WTC11 (cell line): ENCODE measurements around the gene IDUA. TPM values are rescaled to one million over a fixed set of nuclear protein-coding genes. Genes with fewer than 3 reads are reported as not detected.

ENCODE experiments used
- ATAC-seq: fragments of 200-7000 bp; cut with Tn5 transposase; 2 replicates; pipeline ENCODE4 v1.10.0; 2021; ENCODE audit warnings: mild to moderate bottlenecking, moderate library complexity
- CTCF ChIA-PET: fragments of 300-600 bp; sonication (Branson Sonifier 250); formaldehyde crosslinking; loops from one replicate; lab custom pipeline; 2021; ENCODE audit warnings: antibody characterized with exemption; lab: Charles Lee
- POLR2A ChIA-PET: fragments of 350-600 bp; sonication (Branson Sonifier 250); formaldehyde crosslinking; loops from one replicate; lab custom pipeline; 2021; ENCODE audit warnings: antibody characterized with exemption; lab: Charles Lee
- DNase-seq: peaks from one replicate; pipeline ENCODE4 v3.0.0; 2021; ENCODE audit warnings: low spot score
- H3K27ac Mint-ChIP-seq: 2 replicates; pipeline ENCODE4 v1.8.0; 2021; ENCODE audit warnings: mixed read lengths
- H3K27me3 Mint-ChIP-seq: 2 replicates; pipeline ENCODE4 v1.8.0; 2021; ENCODE audit warnings: low read depth, mild to moderate bottlenecking, moderate library complexity, mixed read lengths
- H3K36me3 Mint-ChIP-seq: 2 replicates; pipeline ENCODE4 v1.8.0; 2021; ENCODE audit warnings: mixed read lengths
- H3K4me1 Mint-ChIP-seq: 2 replicates; pipeline ENCODE4 v1.8.0; 2022; ENCODE audit warnings: mixed read lengths
- H3K4me3 Mint-ChIP-seq: 2 replicates; pipeline ENCODE4 v1.8.0; 2021; ENCODE audit warnings: mild to moderate bottlenecking, moderate library complexity, mixed read lengths
- H3K9me3 Mint-ChIP-seq: 2 replicates; pipeline ENCODE4 v1.8.0; 2021; ENCODE audit warnings: mixed read lengths
- CDX4 ChIP-seq: fragments of 250-450 bp; sonication (Bioruptor Pico); IDR thresholded peaks from 2 replicates; pipeline ENCODE4 v1.9.0; 2021; ENCODE audit warnings: moderate library complexity, mild to moderate bottlenecking, inconsistent platforms, borderline replicate concordance
- CREM ChIP-seq: sonication (generic); formaldehyde crosslinking; IDR thresholded peaks from 2 replicates; pipeline ENCODE4 v1.8.1; 2022; ENCODE audit warnings: mild to moderate bottlenecking, missing genetic modification reagents, moderate library complexity
- ETV6 ChIP-seq: sonication (generic); formaldehyde crosslinking; IDR thresholded peaks from 2 replicates; pipeline ENCODE4 v1.8.1; 2022; ENCODE audit warnings: mild to moderate bottlenecking, missing genetic modification reagents
- IRF2 ChIP-seq: sonication (generic); formaldehyde crosslinking; IDR thresholded peaks from 2 replicates; pipeline ENCODE4 v1.8.0; 2022; ENCODE audit warnings: low read depth, missing genetic modification reagents, borderline replicate concordance
- JAZF1 ChIP-seq: fragments of 250-450 bp; sonication (Bioruptor Pico); IDR thresholded peaks from 2 replicates; pipeline ENCODE4 v1.9.0; 2021; ENCODE audit warnings: moderate library complexity, mild to moderate bottlenecking, inconsistent platforms
- JUN ChIP-seq: sonication (generic); formaldehyde crosslinking; IDR thresholded peaks from 2 replicates; pipeline ENCODE4 v1.8.0; 2023; ENCODE audit warnings: mild to moderate bottlenecking, missing genetic modification reagents
- NFE2L1 ChIP-seq: sonication (generic); formaldehyde crosslinking; IDR thresholded peaks from 2 replicates; pipeline ENCODE4 v1.8.1; 2023; ENCODE audit warnings: missing genetic modification reagents
- USF1 ChIP-seq: sonication (generic); formaldehyde crosslinking; IDR thresholded peaks from 2 replicates; pipeline ENCODE4 v1.8.0; 2022; ENCODE audit warnings: mild to moderate bottlenecking, missing genetic modification reagents
- ZNF671 ChIP-seq: fragments of 250-450 bp; sonication (Bioruptor Pico); IDR thresholded peaks from 2 replicates; pipeline ENCODE4 v1.8.0; 2021; ENCODE audit warnings: mild to moderate bottlenecking
- total RNA-seq: library from RNA; stranded (reverse); gene quantifications from 3 replicates; pipeline ENCODE4 v1.2.3, GENCODE V29; 2021
- TF ChIP-seq, protein P1 (sequence below): sonication (generic); formaldehyde crosslinking; IDR thresholded peaks from 2 replicates; pipeline ENCODE4 v1.8.1; 2022; ENCODE audit warnings: missing genetic modification reagents, borderline replicate concordance
- TF ChIP-seq, protein P2 (sequence below): sonication (generic); formaldehyde crosslinking; conservative IDR thresholded peaks from 2 replicates; pipeline ENCODE4 v1.8.1; 2023; ENCODE audit warnings: mild to moderate bottlenecking, low read depth, missing genetic modification reagents, moderate library complexity
- TF ChIP-seq, protein P3 (sequence below): fragments of 250-450 bp; sonication (Bioruptor Pico); IDR thresholded peaks from 2 replicates; pipeline ENCODE4 v1.8.0; 2021; ENCODE audit warnings: mild to moderate bottlenecking
- TF ChIP-seq, protein P4 (sequence below): sonication (generic); formaldehyde crosslinking; IDR thresholded peaks from 2 replicates; pipeline ENCODE4 v1.8.1; 2022; ENCODE audit warnings: mild to moderate bottlenecking, missing genetic modification reagents, moderate library complexity, borderline replicate concordance

IDUA gene
- total RNA-seq, 1 experiment from 2014 or later, result 8.7 TPM

GRCh38 chr4:1028574-1029220, 41.9 kb downstream of the IDUA start:
- DNase-seq, result no peak
- POLR2A ChIA-PET, result no interaction called here
- TF ChIP-seq JUN, result no peak

DNA sequence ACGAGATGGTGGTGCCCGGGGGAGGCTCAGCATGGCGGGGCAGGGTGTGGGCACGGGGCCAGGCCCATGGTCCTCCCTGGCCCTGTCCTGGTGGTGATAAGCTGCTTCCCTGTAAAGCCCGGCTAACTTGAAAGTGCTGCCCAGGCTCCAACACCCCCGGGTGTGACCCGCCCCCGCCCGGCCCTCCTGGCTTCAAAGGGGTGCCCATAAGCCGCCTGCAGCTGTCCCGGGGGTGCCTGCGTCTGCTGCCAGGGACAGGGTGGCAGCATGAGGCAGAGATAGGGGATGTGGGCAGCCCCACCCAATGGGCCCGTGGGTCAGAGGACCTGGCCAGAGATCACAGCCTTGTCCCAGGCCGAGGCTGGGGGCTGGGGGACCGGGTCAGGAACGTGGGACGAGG, 42.7 kb downstream of the IDUA start:
- no peak for DNase-seq
- ATAC-seq, result no peak
- TF ChIP-seq, protein P1, sequence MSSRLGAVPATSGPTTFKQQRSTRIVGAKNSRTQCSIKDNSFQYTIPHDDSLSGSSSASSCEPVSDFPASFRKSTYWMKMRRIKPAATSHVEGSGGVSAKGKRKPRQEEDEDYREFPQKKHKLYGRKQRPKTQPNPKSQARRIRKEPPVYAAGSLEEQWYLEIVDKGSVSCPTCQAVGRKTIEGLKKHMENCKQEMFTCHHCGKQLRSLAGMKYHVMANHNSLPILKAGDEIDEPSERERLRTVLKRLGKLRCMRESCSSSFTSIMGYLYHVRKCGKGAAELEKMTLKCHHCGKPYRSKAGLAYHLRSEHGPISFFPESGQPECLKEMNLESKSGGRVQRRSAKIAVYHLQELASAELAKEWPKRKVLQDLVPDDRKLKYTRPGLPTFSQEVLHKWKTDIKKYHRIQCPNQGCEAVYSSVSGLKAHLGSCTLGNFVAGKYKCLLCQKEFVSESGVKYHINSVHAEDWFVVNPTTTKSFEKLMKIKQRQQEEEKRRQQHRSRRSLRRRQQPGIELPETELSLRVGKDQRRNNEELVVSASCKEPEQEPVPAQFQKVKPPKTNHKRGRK (CRISPR knock-in tag), result no peak
- TF ChIP-seq JAZF1 (no peak), ZNF671 (CRISPR knock-in tag) (no peak), NFE2L1 (CRISPR knock-in tag) (no peak)
- TF ChIP-seq, protein P2, sequence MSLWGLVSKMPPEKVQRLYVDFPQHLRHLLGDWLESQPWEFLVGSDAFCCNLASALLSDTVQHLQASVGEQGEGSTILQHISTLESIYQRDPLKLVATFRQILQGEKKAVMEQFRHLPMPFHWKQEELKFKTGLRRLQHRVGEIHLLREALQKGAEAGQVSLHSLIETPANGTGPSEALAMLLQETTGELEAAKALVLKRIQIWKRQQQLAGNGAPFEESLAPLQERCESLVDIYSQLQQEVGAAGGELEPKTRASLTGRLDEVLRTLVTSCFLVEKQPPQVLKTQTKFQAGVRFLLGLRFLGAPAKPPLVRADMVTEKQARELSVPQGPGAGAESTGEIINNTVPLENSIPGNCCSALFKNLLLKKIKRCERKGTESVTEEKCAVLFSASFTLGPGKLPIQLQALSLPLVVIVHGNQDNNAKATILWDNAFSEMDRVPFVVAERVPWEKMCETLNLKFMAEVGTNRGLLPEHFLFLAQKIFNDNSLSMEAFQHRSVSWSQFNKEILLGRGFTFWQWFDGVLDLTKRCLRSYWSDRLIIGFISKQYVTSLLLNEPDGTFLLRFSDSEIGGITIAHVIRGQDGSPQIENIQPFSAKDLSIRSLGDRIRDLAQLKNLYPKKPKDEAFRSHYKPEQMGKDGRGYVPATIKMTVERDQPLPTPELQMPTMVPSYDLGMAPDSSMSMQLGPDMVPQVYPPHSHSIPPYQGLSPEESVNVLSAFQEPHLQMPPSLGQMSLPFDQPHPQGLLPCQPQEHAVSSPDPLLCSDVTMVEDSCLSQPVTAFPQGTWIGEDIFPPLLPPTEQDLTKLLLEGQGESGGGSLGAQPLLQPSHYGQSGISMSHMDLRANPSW, result no peak
- TF ChIP-seq, protein P3, sequence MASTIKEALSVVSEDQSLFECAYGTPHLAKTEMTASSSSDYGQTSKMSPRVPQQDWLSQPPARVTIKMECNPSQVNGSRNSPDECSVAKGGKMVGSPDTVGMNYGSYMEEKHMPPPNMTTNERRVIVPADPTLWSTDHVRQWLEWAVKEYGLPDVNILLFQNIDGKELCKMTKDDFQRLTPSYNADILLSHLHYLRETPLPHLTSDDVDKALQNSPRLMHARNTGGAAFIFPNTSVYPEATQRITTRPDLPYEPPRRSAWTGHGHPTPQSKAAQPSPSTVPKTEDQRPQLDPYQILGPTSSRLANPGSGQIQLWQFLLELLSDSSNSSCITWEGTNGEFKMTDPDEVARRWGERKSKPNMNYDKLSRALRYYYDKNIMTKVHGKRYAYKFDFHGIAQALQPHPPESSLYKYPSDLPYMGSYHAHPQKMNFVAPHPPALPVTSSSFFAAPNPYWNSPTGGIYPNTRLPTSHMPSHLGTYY (CRISPR knock-in tag), result no peak
- TF ChIP-seq, all 79 proteins: peak for 0
- no peak overlapping the region for H3K27ac Mint-ChIP-seq
- H3K9me3 Mint-ChIP-seq, result no peaks in the 10 kb centered on the region
- no peaks in the 10 kb centered on the region for H3K27me3 Mint-ChIP-seq
- ChIA-PET POLR2A (no interaction called here), CTCF (no interaction called here)
- H3K4me1 Mint-ChIP-seq, result no peaks in the 10 kb centered on the region; the same call in 1 of the 2 replicates
- peaks cover 12% of the 10 kb centered on the region for H3K36me3 Mint-ChIP-seq
- H3K4me3 Mint-ChIP-seq, result no peak overlapping the region

More at GRCh38 chr4:1028574-1029220, 41.9 kb downstream of the IDUA start:
- no peak overlapping the region for H3K27ac Mint-ChIP-seq
- peaks cover 12% of the 10 kb centered on the region for H3K36me3 Mint-ChIP-seq
- no peak overlapping the region for H3K4me3 Mint-ChIP-seq
- no peak for ATAC-seq
- no peaks in the 10 kb centered on the region for H3K27me3 Mint-ChIP-seq
- H3K4me1 Mint-ChIP-seq, result no peaks in the 10 kb centered on the region; the same call in 1 of the 2 replicates
- no peaks in the 10 kb centered on the region for H3K9me3 Mint-ChIP-seq
- CTCF ChIA-PET, result no interaction called here

GRCh38 chr4:1030031-1030430, 43.2 kb downstream of the IDUA start:
- no peaks in the 10 kb centered on the region for H3K27me3 Mint-ChIP-seq
- ATAC-seq (peak; percentile 74), DNase-seq (peak; percentile 65)
- CTCF ChIA-PET, result interaction anchor here (1.2 kb wide), 1 partner anchor 20 kb away, joined by 3 read pairs; no protein-coding TSS in a partner anchor
- no peaks in the 10 kb centered on the region for H3K9me3 Mint-ChIP-seq
- POLR2A ChIA-PET, result no interaction called here
- H3K27ac Mint-ChIP-seq, result no peak overlapping the region
- H3K36me3 Mint-ChIP-seq, result peaks cover 12% of the 10 kb centered on the region
- H3K4me1 Mint-ChIP-seq, result no peaks in the 10 kb centered on the region; the same call in 1 of the 2 replicates
- no peak overlapping the region for H3K4me3 Mint-ChIP-seq
- TF ChIP-seq USF1 (CRISPR knock-in tag), result no peak
- no peak for TF ChIP-seq CDX4 (CRISPR knock-in tag)
- no peak for TF ChIP-seq CREM (CRISPR knock-in tag)
- no peak for TF ChIP-seq ETV6 (CRISPR knock-in tag)
- no peak for TF ChIP-seq IRF2 (CRISPR knock-in tag)
- TF ChIP-seq, protein P4, sequence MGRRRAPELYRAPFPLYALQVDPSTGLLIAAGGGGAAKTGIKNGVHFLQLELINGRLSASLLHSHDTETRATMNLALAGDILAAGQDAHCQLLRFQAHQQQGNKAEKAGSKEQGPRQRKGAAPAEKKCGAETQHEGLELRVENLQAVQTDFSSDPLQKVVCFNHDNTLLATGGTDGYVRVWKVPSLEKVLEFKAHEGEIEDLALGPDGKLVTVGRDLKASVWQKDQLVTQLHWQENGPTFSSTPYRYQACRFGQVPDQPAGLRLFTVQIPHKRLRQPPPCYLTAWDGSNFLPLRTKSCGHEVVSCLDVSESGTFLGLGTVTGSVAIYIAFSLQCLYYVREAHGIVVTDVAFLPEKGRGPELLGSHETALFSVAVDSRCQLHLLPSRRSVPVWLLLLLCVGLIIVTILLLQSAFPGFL (CRISPR knock-in tag), result no peak
